Trophoblast cell (in vitro differentiated cells and primary cell): ENCODE results near the gene PRKD2.

ENCODE experiments used
- DNase-seq, 2 donors: peaks; one replicate each; pipeline ENCODE4 v3.0.0-alpha.2; 2016
- H2AFZ ChIP-seq: 2 replicates; pipeline ENCODE4 v1.6.1; 2013; ENCODE audit warnings: low read length, moderate library complexity, mild to moderate bottlenecking; ENCODE audit not compliant: insufficient read depth, poor library complexity
- H2AK5ac ChIP-seq: 2 replicates; pipeline ENCODE4 v1.6.1; 2013; ENCODE audit warnings: mild to moderate bottlenecking, low read length
- H2BK120ac ChIP-seq: 2 replicates; pipeline ENCODE4 v1.6.1; 2013; ENCODE audit warnings: low read length, mild to moderate bottlenecking, moderate library complexity; ENCODE audit not compliant: insufficient read depth, poor library complexity
- H2BK12ac ChIP-seq: 2 replicates; pipeline ENCODE4 v1.6.1; 2013; ENCODE audit warnings: mild to moderate bottlenecking, low read length, moderate library complexity
- H2BK5ac ChIP-seq: 2 replicates; pipeline ENCODE4 v1.6.1; 2013; ENCODE audit warnings: low read length, low read depth, moderate library complexity, mild to moderate bottlenecking; ENCODE audit not compliant: poor library complexity
- H3K14ac ChIP-seq: 2 replicates; pipeline ENCODE4 v1.6.1; 2013; ENCODE audit warnings: mild to moderate bottlenecking, low read length
- H3K18ac ChIP-seq: 2 replicates; pipeline ENCODE4 v1.6.1; 2013; ENCODE audit warnings: mild to moderate bottlenecking, low read length
- H3K23ac ChIP-seq: 2 replicates; pipeline ENCODE4 v1.6.1; 2013; ENCODE audit warnings: low read length
- H3K27ac ChIP-seq: 2 replicates; pipeline ENCODE4 v1.5.1; 2013; ENCODE audit warnings: low read depth, mild to moderate bottlenecking, inconsistent platforms, low read length, moderate library complexity
- H3K27me3 ChIP-seq: 2 replicates; pipeline ENCODE4 v1.6.1; 2013; ENCODE audit warnings: inconsistent platforms, mild to moderate bottlenecking, low read length, moderate library complexity; ENCODE audit not compliant: insufficient read depth
- H3K36me3 ChIP-seq, 2 experiments: 1 replicate in 1 of 2; 2 replicates in 1 of 2; pipeline ENCODE4 v1.6.1; 2013; ENCODE audit warnings: low read length in 2 of 2, mild to moderate bottlenecking in 2 of 2, moderate library complexity in 1 of 2; ENCODE audit not compliant: insufficient read depth in 2 of 2, control insufficient read depth in 1 of 2
- H3K4ac ChIP-seq: 2 replicates; pipeline ENCODE4 v1.6.1; 2013; ENCODE audit warnings: low read depth, mild to moderate bottlenecking, low read length, moderate library complexity
- H3K4me1 ChIP-seq, 2 experiments: 1 replicate in 1 of 2; 2 replicates in 1 of 2; pipeline ENCODE4 v1.6.1; 2013; ENCODE audit warnings: low read length in 2 of 2, mild to moderate bottlenecking in 2 of 2, moderate library complexity in 1 of 2; ENCODE audit not compliant: insufficient read depth in 2 of 2, control insufficient read depth in 1 of 2
- H3K4me2 ChIP-seq: 2 replicates; pipeline ENCODE4 v1.6.1; 2013; ENCODE audit warnings: inconsistent platforms, mild to moderate bottlenecking, low read length, moderate library complexity
- H3K4me3 ChIP-seq: 2 replicates; pipeline ENCODE4 v1.5.1; 2013; ENCODE audit warnings: mild to moderate bottlenecking, low read depth, low read length, inconsistent platforms
- H3K79me1 ChIP-seq: one replicate; pipeline ENCODE4 v1.6.1; 2013; ENCODE audit warnings: low read length
- H3K79me2 ChIP-seq: 2 replicates; pipeline ENCODE4 v1.6.1; 2013; ENCODE audit warnings: low read length, mild to moderate bottlenecking; ENCODE audit not compliant: control insufficient read depth, insufficient read depth, poor library complexity
- H3K9ac ChIP-seq: 2 replicates; pipeline ENCODE4 v1.6.1; 2013; ENCODE audit warnings: mild to moderate bottlenecking, low read length
- H3K9me3 ChIP-seq: 2 replicates; pipeline ENCODE4 v1.6.1; 2013; ENCODE audit warnings: low read depth, mild to moderate bottlenecking, control low read depth, inconsistent platforms, low read length; ENCODE audit not compliant: insufficient read depth
- H4K12ac ChIP-seq: 2 replicates; pipeline ENCODE4 v1.6.1; 2013; ENCODE audit warnings: low read depth, mild to moderate bottlenecking, low read length, moderate library complexity
- H4K8ac ChIP-seq: 2 replicates; pipeline ENCODE4 v1.6.1; 2013; ENCODE audit warnings: low read depth, mild to moderate bottlenecking, low read length, moderate library complexity
- H4K91ac ChIP-seq: one replicate; pipeline ENCODE4 v1.6.1; 2013; ENCODE audit warnings: low read depth, mild to moderate bottlenecking, low read length, moderate library complexity
- WGBS: extraction: QIAGEN DNeasy Blood & Tissue Kit; methylation state at CpG from one replicate; pipeline ENCODE4 v1.1.7; 2013; ENCODE audit warnings: missing lambda C conversion rate; ENCODE audit not compliant: insufficient read length, insufficient coverage; ENCODE audit errors: extremely low coverage; 5-methylcytosine and 5-hydroxymethylcytosine counted together

PRKD2 gene

GRCh38 chr19:46730595-46730994, 13.7 kb upstream of the PRKD2 start:
- Histone ChIP-seq H3K4me3 (no peak overlapping the region), H2AK5ac (no peak overlapping the region), H2BK120ac (no peak overlapping the region), H3K79me1 (peaks cover 3% of the 10 kb centered on the region), H2AFZ (no peak overlapping the region), H3K27me3 (no peaks in the 10 kb centered on the region), H3K79me2 (no peaks in the 10 kb centered on the region), H4K8ac (no peak overlapping the region), H3K4me1 (peaks cover 13 to 17% of the 10 kb centered on the region in 2 experiments), H3K18ac (peak overlapping the region; percentile 31), H3K36me3 (peaks cover 79% of the 10 kb centered on the region in 2 experiments), H2BK5ac (no peak overlapping the region), H3K9me3 (peaks cover 2% of the 10 kb centered on the region), H3K14ac (no peak overlapping the region), H3K23ac (no peak overlapping the region), H3K27ac (no peak overlapping the region), H3K4ac (no peak overlapping the region), H4K12ac (no peak overlapping the region), H2BK12ac (no peak overlapping the region), H3K4me2 (no peak overlapping the region), H3K9ac (no peak overlapping the region), H4K91ac (peak overlapping the region; percentile 11)
- no peak for DNase-seq
- WGBS, result no CpG with 5 or more reads among the region's 14 CpGs

- H2BK5ac ChIP-seq, result no peak overlapping the region
- WGBS, result no CpG with 5 or more reads among the region's 9 CpGs
- no peaks in the 10 kb centered on the region for H3K27me3 ChIP-seq
- H4K12ac ChIP-seq, result no peak overlapping the region
- peaks cover 2% of the 10 kb centered on the region for H3K9me3 ChIP-seq
- H2BK120ac ChIP-seq, result no peak overlapping the region
- no peak overlapping the region for H2AK5ac ChIP-seq
- peaks cover 3% of the 10 kb centered on the region for H3K79me1 ChIP-seq
- H3K14ac ChIP-seq, result no peak overlapping the region
- peaks cover 83% of the 10 kb centered on the region in 2 experiments for H3K36me3 ChIP-seq
- no peak overlapping the region for H3K4me3 ChIP-seq
- no peak overlapping the region for H2BK12ac ChIP-seq
- H3K4me2 ChIP-seq, result no peak overlapping the region
- no peak overlapping the region for H3K23ac ChIP-seq
- no peak overlapping the region for H4K8ac ChIP-seq
- no peak overlapping the region for H4K91ac ChIP-seq
- no peak overlapping the region for H2AFZ ChIP-seq
- H3K18ac ChIP-seq, result no peak overlapping the region
- peaks cover 13 to 17% of the 10 kb centered on the region in 2 experiments for H3K4me1 ChIP-seq
- H3K4ac ChIP-seq, result no peak overlapping the region
- DNase-seq, result no peak
- no peak overlapping the region for H3K9ac ChIP-seq
- no peaks in the 10 kb centered on the region for H3K79me2 ChIP-seq
- H3K27ac ChIP-seq, result no peak overlapping the region
Observed at GRCh38 chr19:46730187-46730586, 13.3 kb upstream of the PRKD2 start.

DNA sequence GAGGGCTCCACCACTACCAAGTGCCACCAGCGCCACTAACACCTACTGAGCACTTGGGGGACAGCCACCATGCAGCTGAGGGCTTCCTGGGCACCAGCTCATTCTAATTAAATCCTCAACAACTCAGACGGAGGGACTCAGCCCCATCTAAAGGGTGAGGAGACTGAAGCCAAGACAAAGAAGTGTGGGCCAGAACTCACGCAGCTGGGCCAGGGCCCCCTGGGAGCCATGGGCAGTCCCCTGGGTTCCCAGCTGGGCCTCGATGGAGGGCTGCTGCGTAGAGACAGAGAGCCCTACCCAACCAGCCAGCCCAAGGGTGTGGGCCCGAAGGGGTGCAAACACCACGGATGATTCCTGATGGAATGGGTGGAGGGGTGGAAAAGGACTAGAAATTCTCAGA, 12.8 kb upstream of the PRKD2 start:
- Histone ChIP-seq H2BK12ac (no peak overlapping the region), H3K79me1 (peaks cover 3% of the 10 kb centered on the region), H3K4ac (no peak overlapping the region), H3K9me3 (peaks cover 2% of the 10 kb centered on the region), H3K18ac (no peak overlapping the region), H3K79me2 (no peaks in the 10 kb centered on the region), H3K36me3 (peaks cover 88% of the 10 kb centered on the region in 2 experiments), H3K4me3 (no peak overlapping the region), H3K23ac (no peak overlapping the region), H4K8ac (no peak overlapping the region), H3K14ac (no peak overlapping the region), H3K4me2 (no peak overlapping the region), H2BK5ac (no peak overlapping the region), H4K12ac (no peak overlapping the region), H2AK5ac (no peak overlapping the region), H3K27me3 (no peaks in the 10 kb centered on the region), H3K9ac (no peak overlapping the region), H2BK120ac (no peak overlapping the region), H3K27ac (no peak overlapping the region), H4K91ac (no peak overlapping the region), H2AFZ (no peak overlapping the region), H3K4me1 (peaks cover 13 to 17% of the 10 kb centered on the region in 2 experiments)
- WGBS, result no CpG with 5 or more reads among the region's 7 CpGs
- DNase-seq, result no peak

DNA sequence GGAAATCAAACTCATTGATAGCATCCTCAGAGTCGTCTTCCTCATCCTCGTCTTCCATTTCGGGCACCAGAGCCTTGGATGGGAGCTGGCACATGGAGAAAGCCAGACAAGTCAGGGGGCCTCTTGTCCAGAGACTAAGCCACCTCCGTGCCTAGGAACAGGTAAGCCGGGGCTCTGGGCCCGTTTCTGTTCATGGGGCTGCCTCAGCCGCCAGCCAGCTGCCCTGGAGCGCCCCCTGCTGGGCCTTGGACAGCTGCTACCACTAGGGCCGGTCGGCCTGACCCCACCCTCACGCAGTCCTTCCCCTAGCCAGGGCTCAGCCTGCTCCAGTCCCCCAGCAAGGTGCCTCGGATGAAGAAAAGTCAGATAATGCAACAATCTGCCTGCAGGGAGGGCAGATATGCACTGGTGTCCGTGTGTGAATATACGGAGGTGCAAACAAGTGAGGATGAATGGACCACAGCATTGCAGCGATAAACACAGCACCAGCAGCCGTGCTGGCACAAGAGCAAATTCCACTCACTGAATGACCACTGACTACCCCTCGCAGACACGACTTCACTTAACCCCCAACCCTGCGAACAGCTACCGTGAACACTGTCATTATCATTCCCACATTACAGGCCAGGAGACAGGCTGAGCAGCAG, 11.9 kb upstream of the PRKD2 start:
- Histone ChIP-seq H2AFZ (no peak overlapping the region), H3K4me3 (no peak overlapping the region), H3K23ac (no peak overlapping the region), H3K9ac (no peak overlapping the region), H2BK5ac (no peak overlapping the region), H3K27me3 (no peaks in the 10 kb centered on the region), H3K79me1 (peaks cover 3% of the 10 kb centered on the region), H3K18ac (peak overlapping the region; percentile 26), H4K91ac (no peak overlapping the region), H3K14ac (no peak overlapping the region), H2BK120ac (no peak overlapping the region), H3K9me3 (no peaks in the 10 kb centered on the region), H4K12ac (no peak overlapping the region), H2AK5ac (no peak overlapping the region), H3K79me2 (no peaks in the 10 kb centered on the region), H4K8ac (no peak overlapping the region), H3K4me1 (peaks cover 13 to 17% of the 10 kb centered on the region in 2 experiments), H3K27ac (no peak overlapping the region), H3K36me3 (peaks cover 92% of the 10 kb centered on the region in 2 experiments), H2BK12ac (no peak overlapping the region), H3K4me2 (no peak overlapping the region), H3K4ac (no peak overlapping the region)
- DNase-seq, result peak; percentile 57 to 79
- no CpG with 5 or more reads among the region's 20 CpGs for WGBS
